NCI-H524 treated with DMSO at 0.1 percent for 48 hours (cell line): Measurements from ENCODE around the gene SLC16A3.

Experiments
- DNase-seq: peaks from one replicate; lab custom pipeline; 2025; lab: John Stamatoyannopoulos, UW

SLC16A3 gene

DNA sequence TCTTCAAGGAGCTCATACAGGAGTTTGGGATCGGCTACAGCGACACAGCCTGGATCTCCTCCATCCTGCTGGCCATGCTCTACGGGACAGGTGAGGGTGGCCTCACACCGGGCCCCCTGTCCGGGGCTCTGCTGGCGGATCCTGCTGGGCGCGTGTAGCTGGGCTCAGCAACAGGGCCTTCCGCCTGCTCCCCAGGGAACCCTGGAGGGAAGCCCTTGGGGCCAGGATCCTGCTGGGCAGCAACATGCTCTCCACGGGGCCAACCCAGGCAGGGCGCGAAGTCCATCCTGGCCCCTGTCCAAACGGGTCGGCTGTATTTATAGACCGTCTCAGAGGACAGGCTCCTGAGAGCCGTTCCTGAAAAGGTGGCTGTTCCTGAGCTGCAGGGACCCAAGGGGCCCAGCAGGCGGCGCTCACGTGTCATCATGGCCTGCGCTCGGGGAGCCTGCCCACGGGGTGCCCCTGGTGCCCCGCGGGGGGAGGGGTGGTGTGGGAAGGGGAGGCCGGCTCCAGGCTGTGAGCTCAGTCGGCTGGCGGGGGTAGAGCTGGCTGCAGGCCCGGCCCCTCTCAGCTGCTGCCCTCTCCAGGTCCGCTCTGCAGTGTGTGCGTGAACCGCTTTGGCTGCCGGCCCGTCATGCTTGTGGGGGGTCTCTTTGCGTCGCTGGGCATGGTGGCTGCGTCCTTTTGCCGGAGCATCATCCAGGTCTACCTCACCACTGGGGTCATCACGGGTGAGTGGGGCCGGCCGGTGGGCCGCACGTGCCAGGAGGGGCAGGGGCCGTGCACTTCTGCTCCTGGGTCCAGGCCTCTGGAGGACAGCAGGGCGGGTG is 7.5 kb downstream of the SLC16A3 start:
- no peak for DNase-seq

DNA sequence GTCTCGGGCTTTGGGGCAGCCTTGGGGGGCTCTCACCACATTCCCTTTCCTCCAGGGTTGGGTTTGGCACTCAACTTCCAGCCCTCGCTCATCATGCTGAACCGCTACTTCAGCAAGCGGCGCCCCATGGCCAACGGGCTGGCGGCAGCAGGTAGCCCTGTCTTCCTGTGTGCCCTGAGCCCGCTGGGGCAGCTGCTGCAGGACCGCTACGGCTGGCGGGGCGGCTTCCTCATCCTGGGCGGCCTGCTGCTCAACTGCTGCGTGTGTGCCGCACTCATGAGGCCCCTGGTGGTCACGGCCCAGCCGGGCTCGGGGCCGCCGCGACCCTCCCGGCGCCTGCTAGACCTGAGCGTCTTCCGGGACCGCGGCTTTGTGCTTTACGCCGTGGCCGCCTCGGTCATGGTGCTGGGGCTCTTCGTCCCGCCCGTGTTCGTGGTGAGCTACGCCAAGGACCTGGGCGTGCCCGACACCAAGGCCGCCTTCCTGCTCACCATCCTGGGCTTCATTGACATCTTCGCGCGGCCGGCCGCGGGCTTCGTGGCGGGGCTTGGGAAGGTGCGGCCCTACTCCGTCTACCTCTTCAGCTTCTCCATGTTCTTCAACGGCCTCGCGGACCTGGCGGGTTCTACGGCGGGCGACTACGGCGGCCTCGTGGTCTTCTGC is 8.4 kb downstream of the SLC16A3 start:
- DNase-seq: no peak

DNA sequence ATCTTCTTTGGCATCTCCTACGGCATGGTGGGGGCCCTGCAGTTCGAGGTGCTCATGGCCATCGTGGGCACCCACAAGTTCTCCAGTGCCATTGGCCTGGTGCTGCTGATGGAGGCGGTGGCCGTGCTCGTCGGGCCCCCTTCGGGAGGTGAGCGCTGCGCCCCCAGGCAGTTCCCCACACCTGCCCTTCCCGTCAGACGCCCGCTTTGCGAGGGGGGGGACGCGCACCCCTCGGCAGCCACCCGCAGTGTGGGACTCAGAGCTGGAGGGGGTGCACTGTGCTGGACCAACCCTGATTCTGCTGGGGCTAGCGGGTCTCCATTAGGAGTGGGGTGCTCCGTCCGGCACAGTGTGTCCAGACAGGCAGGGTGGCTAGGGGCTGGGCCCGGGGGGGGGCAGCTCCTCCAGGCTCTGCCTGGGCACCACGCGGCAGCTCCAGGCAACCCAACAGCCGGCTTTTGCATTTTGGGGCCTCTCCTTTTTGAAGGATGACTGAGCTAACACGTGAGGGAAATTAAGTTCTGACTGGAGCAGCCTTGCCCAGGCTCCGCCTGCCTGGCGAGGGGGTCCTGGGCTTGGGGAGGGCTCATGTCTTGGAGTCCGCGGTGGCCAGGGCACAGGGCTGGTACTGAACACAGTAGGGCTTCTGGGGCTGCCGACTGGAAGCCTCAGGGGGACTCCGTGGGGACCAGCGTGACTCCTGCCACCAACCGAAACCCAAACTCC is 9.1 kb downstream of the SLC16A3 start:
- no peak for DNase-seq

DNA sequence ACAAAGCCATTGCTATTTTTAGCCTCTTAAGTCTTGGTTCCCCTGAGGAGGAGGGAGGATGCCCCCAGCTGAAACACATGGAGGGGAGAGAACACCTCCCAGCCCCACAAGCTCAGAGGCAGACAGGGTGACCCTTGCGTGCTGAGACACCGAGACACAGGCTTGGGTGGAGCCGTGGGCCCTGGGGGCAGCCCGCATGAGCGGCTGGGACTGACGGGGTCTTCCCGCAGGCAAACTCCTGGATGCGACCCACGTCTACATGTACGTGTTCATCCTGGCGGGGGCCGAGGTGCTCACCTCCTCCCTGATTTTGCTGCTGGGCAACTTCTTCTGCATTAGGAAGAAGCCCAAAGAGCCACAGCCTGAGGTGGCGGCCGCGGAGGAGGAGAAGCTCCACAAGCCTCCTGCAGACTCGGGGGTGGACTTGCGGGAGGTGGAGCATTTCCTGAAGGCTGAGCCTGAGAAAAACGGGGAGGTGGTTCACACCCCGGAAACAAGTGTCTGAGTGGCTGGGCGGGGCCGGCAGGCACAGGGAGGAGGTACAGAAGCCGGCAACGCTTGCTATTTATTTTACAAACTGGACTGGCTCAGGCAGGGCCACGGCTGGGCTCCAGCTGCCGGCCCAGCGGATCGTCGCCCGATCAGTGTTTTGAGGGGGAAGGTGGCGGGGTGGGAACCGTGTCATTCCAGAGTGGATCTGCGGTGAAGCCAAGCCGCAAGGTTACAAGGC is 9.8 kb downstream of the SLC16A3 start:
- no peak for DNase-seq

DNA sequence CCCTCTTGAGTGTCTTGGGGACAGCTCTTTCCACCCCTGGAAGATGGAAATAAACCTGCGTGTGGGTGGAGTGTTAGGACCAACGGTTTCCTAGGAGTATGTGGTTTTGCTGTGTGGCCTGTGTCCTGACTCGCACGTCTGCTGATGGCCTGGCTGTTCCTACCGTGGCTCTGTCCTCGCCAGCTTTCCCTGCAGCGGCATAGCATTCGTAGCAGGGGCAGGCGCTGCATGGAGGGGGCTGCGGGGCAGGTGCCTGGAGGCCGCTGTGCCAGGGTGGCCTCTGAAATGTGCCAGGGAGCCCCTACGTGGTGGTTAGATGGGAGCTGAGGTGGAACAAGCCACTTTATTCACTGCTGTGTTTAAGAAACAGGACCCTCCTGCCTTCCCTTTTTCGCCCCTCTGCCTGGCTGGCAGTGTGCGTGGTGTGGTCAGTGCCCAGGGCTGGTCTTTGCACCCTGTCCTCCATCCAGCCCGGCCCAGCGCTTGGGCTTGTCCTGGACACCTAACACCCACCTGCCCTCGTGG is 10.6 kb downstream of the SLC16A3 start:
- DNase-seq: no peak

DNA sequence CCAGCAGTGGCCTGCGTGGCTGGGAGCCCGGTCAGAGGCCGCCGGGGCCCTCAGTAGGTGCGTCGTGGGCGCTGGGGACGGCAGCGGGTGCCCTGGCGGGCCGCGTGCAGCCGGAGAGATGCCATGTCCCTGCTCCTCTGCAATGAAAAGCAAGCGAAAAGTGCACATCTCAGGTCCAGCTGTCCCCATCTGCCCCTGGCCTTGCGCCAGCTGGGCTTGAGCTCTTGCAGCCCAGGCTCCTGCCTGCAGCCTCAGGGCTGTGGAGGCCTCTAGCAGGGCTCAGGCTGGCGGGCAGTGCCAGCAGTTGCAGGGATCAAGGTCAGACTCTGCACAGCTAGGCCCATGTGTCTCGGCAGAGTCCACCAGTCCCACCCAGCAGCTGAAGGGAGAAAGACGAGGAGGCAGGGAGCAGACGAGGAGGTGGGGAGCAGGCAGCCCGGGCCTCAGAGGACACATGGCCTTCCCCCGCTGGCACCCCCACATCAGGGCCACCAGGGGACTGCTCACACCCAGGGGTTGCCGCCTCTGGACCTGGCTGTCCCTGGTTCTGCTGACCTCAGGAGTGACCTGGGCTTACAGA is 11.2 kb downstream of the SLC16A3 start:
- no peak for DNase-seq

DNA sequence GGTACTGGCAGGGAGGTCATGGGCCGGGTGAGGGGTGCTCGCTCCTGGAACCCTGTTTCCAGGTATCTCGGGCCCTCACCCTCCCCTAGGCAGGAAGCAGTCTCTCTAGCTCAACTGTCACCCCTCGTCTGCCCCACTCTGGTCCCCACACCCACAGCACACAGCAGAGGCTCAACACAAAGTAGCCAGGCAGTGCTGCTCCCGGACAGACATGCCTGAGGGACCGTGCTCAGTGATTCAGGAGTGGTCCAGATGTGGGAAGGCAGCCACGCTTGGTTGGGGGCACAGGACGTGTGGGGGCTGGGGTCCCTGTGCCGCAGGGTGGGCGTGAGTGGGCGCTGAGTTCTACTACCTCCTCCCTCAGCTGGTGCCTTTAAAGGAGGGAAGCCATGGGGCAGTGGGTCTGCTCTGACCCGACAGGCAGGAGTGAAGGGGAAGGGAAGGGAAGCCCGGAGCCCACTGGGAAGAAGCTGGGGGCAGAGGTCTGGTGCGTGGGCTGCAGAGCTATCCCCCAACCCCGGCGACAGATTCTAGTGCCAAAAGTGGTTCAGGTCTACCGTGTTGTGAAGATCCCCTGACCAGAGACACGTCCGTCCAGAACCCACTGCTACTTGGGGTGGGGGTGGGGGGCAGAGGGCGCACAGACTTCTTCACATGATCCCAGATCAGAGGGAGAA is 11.8 kb downstream of the SLC16A3 start:
- DNase-seq: no peak

DNA sequence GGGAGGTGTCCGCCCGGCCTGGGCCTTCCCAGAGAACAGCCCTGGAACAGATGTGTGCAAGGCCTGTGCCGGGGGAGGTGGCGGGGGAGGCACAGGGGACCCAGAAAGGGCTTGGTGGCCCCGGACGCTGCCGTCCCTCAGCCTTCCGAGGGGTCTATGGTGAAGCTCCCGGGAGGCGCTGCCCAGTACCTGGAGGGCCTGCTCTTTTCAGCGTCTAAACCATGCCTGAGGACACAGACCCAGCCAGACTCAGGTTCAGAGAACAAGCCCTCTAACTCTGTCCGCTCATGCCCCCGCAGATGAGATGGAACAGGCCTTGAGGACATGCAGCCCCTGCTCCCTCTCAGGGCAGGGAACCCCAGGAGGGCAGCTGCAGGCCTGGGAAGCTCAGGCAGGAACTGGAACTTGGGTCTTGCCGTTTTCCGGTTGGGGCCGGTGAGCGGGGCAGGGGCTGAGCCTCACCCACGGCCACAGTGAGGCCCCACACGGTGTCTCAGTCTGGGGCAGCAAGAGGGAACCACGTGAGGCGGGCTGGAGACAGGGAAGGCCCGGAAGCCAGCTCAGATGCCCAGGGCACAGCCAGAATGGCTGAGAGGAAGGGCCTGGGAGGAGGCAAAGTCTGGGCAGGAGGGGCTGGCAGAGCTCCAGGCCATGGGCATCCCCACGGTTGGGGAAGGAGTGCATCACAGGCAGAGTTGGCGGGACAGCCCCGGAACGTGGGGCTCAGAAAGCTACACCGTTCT is 12.5 kb downstream of the SLC16A3 start:
- no peak for DNase-seq

DNA sequence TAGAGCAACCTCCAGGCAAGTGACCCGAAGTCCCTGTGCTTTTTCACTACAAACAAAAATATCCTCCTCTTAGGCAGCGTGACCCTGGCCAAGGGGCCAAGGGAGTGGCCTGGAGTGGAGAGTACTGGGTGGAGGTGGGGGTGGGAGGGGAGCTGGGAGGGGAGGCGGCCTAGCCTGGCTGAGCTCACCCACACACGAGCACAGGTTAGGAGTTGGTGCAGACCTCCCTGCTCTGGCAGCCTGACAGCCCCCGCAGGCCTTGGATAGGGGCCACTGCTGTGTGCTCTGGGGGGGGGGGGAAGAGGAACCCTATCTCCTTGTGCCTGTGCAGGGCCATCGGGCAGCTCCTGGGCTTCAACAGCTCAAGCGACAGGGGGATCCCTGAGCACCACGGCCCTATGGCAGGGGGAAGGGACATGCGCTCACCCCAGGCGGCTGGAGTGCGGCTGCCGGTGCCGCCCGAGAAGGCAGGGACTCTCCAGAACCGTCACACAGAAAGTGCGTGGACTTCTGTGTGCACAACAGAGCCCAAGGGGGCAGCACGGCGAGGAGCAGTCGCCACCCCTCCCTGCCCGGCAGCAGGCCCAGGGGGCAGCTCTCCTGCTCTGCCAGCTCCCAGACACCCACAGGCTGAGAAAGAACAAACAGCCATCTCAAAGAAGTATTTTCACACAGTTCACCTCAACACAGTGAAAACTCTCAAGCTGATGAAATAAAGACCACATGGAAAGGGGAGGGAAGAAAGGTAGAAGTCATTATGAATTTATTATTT is 13.3 kb downstream of the SLC16A3 start:
- DNase-seq: no peak

DNA sequence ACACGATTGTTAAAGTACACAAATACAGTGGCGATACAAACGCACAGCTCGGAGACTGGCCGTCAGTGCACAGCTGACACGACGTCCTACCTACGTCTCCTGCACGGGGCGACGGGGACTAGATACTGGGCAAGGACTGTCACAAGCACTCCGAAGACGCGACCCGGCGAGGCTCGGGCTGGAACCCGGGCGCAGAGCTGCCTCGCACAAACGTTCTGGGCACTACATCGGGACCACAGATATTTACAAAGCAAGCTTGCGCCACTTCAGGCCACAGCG is 13.8 kb downstream of the SLC16A3 start:
- DNase-seq: no peak

DNA sequence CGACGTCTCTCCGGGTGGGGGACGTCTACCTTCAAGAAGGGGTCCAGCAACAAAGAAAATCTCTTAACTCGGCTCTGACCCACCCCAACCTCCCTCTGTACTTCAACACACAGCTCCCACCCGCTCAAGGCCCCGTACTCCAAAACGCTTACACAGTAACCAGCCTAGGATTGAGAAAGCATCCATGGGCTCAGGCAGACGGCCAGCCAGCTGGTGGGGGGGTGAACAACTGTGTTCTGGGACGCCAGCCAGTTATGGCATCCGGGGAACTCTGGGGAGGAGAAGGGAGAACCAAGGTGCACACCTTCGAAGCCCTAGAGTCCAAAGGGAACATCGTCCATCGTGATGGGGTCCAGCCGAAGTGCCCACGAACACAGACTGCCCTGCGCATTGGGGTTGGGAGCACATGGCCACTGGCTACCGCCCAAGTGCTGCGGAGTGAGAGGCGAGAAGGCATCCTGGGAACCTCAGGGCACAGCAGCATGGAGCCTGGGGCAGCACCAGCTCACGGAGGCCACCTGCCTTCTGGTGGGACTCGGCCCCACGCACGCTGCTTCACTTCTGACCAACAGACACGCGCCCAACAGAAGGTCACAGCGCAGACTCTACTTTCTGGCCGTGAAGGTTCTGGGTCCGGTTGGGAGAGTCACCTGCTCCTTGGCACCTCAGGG is 14.3 kb downstream of the SLC16A3 start:
- no peak for DNase-seq

DNA sequence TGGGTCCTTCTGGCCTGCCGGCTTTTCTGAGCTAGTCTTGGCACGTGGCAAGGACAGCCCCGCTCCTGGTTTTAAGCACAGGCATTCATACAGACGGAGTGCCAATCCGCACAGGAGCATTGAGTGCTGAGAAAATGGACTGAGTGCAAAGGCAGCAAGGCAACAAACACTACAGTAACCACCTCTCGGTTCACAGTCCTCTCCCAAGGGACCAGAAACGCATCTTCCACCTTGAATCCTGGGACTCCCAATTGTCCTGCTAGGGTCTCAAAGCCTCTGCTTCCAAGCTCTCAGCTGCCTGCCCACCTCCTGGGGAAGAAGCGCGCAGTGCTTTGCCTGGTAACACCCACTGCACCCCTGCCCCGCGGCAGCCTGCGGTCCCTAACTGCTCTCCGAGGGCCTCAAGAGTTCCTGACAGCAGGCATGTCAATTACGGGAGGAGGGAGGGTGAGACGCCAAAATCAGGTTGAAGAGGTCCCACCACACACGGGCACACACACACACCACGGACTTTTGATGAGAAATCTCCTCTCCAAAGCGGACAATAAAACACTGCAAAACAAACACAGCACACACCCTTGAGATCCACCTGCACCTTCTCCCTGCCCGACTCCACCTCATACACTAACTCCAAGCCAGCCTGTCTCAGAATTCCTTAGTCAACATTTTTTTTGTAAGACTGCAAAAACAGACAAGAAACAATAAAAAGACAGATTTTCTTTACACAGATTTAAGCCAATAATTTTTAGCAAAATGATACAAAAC is 15.0 kb downstream of the SLC16A3 start:
- DNase-seq: no peak

DNA sequence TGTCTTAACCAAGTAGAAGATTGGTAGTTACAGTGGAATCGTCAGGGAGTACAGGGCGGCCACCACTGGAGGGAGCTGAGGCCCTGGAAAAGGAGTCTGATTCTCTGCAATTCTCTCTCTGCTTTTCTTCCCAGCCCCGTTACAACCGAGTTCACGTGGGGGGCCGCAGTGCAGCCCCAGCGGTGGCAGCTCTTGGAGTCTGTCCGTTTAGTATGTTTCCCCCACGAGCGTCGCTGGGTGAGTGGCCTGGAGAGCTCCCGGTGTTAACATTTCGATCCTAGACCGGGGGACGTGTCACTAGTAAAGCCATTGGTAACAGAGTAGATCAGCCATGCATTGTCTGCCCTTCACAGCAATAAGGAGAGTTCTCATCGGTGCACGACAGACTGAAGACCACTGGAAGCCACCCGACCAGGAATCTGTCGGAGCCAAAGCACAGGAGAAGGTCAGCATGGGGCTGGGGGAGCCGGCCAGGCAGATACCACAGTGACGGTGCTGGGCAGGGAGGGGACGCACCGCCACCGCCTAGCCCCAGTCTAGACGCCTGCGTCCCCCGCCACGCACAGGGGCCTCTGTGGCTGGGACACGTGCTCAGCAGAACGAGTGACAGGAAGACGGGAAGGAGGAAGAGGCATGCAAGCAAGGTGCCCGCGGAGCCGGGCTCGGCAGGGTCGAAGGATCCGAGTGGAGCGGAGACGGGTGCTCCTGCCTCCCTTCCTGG is 15.7 kb downstream of the SLC16A3 start:
- DNase-seq: no peak

DNA sequence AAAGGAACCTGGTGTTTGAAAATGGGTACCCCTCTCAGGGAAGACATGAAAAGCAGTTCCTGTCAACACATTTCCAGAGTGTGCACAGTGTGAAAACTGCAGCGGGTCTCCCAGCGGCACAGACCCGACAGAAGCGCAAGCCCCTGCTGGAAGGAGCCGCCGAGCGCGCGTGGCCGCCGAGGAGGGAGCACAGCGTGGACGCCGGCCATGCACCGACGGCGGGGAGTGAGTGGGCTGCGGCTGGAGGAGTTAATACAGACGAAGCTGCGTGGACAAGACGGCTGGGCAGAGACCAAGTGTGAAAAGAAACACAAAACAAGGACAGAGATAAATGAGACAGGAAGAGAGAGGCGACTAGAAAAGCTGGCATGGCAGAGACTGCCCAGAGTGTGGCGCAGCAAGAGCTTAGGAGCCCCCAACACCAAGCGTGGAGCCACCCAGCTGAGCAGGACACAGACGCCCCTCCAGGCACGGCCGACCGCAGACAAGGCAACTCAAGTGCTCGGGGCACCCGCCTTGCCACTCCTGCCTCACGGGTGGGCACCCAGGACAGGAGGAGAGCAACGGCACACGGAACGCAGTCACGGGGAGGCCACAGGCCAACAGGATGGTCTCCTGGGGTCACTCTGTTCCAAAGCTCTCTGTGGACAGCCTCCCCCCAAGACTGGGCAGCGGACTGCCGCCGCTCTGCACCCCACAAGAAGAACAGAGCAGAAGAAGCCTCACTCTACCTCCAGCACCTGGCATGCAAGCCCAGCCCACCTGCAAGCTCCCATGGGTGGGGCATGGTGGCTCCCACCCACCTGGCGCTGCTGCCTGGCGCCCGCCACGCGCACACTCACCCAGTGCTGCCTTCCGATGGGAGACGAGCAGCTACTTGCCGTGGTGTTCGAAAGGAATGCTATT is 16.5 kb downstream of the SLC16A3 start:
- DNase-seq: no peak

DNA sequence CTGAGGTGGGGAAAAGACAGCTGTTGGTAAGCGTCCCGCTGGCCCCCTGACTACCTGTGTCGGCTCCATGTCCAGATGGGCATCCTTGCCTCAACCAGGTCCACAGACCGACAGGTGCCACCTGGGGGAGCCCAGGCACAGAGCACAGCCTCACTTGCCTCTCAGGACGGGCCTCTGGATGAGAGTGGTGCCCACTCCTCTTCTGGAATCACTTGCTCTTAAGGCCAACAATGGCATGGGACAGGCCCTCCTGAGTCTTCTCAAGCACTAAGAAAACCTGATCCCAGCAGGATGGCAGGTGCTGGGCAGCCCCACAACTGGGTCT is 17.2 kb downstream of the SLC16A3 start:
- no peak for DNase-seq

DNA sequence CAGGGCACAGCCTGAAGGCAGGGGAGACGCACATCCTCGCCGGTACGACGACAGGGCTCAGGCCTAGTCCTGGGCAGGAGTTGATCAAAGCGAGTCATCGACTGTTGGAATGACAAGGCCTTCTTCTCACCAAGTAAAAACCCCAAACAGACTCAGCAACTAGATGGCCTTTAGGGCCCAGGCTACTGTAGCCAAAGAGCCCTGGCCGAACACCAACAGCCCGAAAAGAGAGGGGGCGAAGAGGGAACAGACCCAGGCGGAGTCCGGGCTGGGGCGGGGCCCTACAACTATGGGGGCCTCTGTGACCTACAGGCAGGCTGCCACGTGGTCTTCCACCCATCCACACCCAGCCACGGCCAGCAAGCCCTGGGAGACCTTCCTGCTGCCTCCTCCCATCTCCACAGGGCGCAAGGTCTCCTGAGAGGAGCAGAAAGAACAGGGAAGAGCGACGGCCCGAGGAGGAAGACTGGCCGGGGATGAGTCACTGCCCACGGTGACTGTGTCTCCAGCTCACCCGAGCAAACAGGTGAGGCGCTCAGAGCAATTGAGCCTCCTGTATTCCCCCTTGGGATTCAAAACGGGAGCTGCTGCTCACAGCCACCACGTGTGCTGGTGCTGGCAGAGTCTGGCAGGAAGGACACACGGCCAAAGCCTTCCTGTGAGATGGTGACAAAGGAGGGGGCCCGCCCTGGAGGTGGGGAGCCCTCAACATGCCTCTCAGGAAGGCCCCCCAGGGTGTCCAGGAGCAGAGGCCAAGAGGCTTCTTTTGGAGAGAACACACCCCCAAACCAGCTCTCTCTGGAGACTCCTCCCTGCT is 17.7 kb downstream of the SLC16A3 start:
- DNase-seq: no peak
